GM12872 (cell line): ENCODE measurements around the gene SCYL3.

Source experiments
- CTCF ChIP-seq: IDR thresholded peaks from 3 replicates; pipeline ENCODE4 v1.5.1; 2011; ENCODE audit warnings: low read depth, mild to moderate bottlenecking, low read length, moderate library complexity; ENCODE audit not compliant: insufficient read depth

Gene SCYL3

GRCh38 chr1:169866577-169866976 lies 27.1 kb downstream of the SCYL3 start:
- no peak for TF ChIP-seq CTCF

GRCh38 chr1:169860750-169861149 lies 32.9 kb downstream of the SCYL3 start:
- no peak for TF ChIP-seq CTCF

GRCh38 chr1:169860187-169860586 lies 33.5 kb downstream of the SCYL3 start:
- no peak for TF ChIP-seq CTCF

- no peak for TF ChIP-seq CTCF
Observed at GRCh38 chr1:169859001-169859400, 34.7 kb downstream of the SCYL3 start.

GRCh38 chr1:169858467-169858866 lies 35.2 kb downstream of the SCYL3 start:
- TF ChIP-seq CTCF: no peak

- TF ChIP-seq CTCF: no peak
Observed at GRCh38 chr1:169853341-169853740, 40.4 kb downstream of the SCYL3 start.

- no peak for TF ChIP-seq CTCF
Observed at GRCh38 chr1:169849346-169850022, 44.2 kb downstream of the SCYL3 start.
